SU-DHL-6 (cell line): ENCODE measurements around the gene NAPA.

Source experiments
- H2AFZ ChIP-seq: fragments of 200-600 bp; sonication (generic); 2 replicates; pipeline ENCODE4 v1.6.1; 2014; ENCODE audit warnings: low read depth, mild to moderate bottlenecking, moderate library complexity, mixed read lengths, antibody characterized with exemption, low read length; ENCODE audit not compliant: severe bottlenecking
- H3F3A ChIP-seq: fragments of 200-600 bp; shearing (Covaris generic); 2 replicates; pipeline ENCODE4 v1.6.0; 2016; ENCODE audit warnings: antibody characterized with exemption, mild to moderate bottlenecking; ENCODE audit not compliant: insufficient read depth
- H3K27ac ChIP-seq: fragments of 200-600 bp; sonication (generic); 2 replicates; pipeline ENCODE4 v1.5.1; 2016; ENCODE audit warnings: low read depth, mild to moderate bottlenecking, low read length, moderate library complexity, mixed read lengths
- H3K27me3 ChIP-seq: fragments of 200-600 bp; sonication (generic), shearing (Covaris generic); 2 replicates; pipeline ENCODE4 v1.6.0; 2014; ENCODE audit warnings: mild to moderate bottlenecking, low read length
- H3K36me3 ChIP-seq: fragments of 200-600 bp; sonication (generic); 2 replicates; pipeline ENCODE4 v1.6.1; 2014; ENCODE audit warnings: mild to moderate bottlenecking, low read length, mixed read lengths
- H3K4me2 ChIP-seq: fragments of 300-600, 200-600 bp; shearing (Covaris generic), sonication (generic); 2 replicates; pipeline ENCODE4 v1.6.0; 2014; ENCODE audit warnings: low read length, low read depth, mild to moderate bottlenecking; ENCODE audit not compliant: poor library complexity, severe bottlenecking
- H3K4me3 ChIP-seq: fragments of 200-600 bp; sonication (generic); 2 replicates; pipeline ENCODE4 v1.5.1; 2014; ENCODE audit warnings: antibody characterized with exemption, low read length, mild to moderate bottlenecking, mixed read lengths; ENCODE audit not compliant: insufficient read depth, poor library complexity, severe bottlenecking
- H3K79me2 ChIP-seq: fragments of 200-600 bp; sonication (generic); 2 replicates; pipeline ENCODE4 v1.6.1; 2014; ENCODE audit warnings: mild to moderate bottlenecking, low read length, moderate library complexity; ENCODE audit not compliant: insufficient read depth
- H3K9ac ChIP-seq: fragments of 200-600 bp; sonication (generic); 2 replicates; pipeline ENCODE4 v1.7.0; 2014; ENCODE audit warnings: mild to moderate bottlenecking, low read length
- H3K9me2 ChIP-seq: fragments of 200-600 bp; sonication (generic); replicated peaks from 2 replicates; pipeline ENCODE4 v1.6.1; 2014; ENCODE audit warnings: low read length; ENCODE audit not compliant: insufficient read depth
- H3K9me3 ChIP-seq: fragments of 200-600 bp; sonication (generic); 2 replicates; pipeline ENCODE4 v1.6.1; 2014; ENCODE audit warnings: low read length, mixed read lengths; ENCODE audit not compliant: insufficient read depth
- H4K20me1 ChIP-seq: fragments of 200-600 bp; sonication (generic); 2 replicates; pipeline ENCODE4 v1.6.1; 2014; ENCODE audit warnings: low read depth, mild to moderate bottlenecking, antibody characterized with exemption, low read length, moderate library complexity, mixed read lengths
- EZH2phosphoT487 ChIP-seq: fragments of 200-600 bp; sonication (generic), shearing (Covaris generic); conservative IDR thresholded peaks from 2 replicates; pipeline ENCODE4 v1.6.1; 2018; ENCODE audit warnings: mild to moderate bottlenecking, antibody characterized with exemption, low read length, moderate library complexity, mixed read lengths
- TF ChIP-seq, protein P1 (sequence below): fragments of 200-600 bp; sonication (generic); IDR thresholded peaks from one replicate; pipeline ENCODE4 v1.5.1; 2017; ENCODE audit warnings: antibody characterized with exemption, mild to moderate bottlenecking, low read length, moderate library complexity; ENCODE audit not compliant: insufficient read depth, poor library complexity, severe bottlenecking

The NAPA gene

GRCh38 chr19:47438793-47439220 lies 76.1 kb downstream of the NAPA start:
- Histone ChIP-seq H3K4me2 (no peak overlapping the region), H3F3A (no peaks in the 10 kb centered on the region), H3K9me3 (no peaks in the 10 kb centered on the region), H3K27ac (no peak overlapping the region), H4K20me1 (no peaks in the 10 kb centered on the region), H3K9ac (no peak overlapping the region), H3K79me2 (no peaks in the 10 kb centered on the region), H3K27me3 (no peaks in the 10 kb centered on the region), H3K4me3 (no peak overlapping the region), H3K36me3 (no peaks in the 10 kb centered on the region), H3K9me2 (no peaks in the 10 kb centered on the region), H2AFZ (no peak overlapping the region)
- TF ChIP-seq EZH2phosphoT487: no peak
- TF ChIP-seq, protein P1, sequence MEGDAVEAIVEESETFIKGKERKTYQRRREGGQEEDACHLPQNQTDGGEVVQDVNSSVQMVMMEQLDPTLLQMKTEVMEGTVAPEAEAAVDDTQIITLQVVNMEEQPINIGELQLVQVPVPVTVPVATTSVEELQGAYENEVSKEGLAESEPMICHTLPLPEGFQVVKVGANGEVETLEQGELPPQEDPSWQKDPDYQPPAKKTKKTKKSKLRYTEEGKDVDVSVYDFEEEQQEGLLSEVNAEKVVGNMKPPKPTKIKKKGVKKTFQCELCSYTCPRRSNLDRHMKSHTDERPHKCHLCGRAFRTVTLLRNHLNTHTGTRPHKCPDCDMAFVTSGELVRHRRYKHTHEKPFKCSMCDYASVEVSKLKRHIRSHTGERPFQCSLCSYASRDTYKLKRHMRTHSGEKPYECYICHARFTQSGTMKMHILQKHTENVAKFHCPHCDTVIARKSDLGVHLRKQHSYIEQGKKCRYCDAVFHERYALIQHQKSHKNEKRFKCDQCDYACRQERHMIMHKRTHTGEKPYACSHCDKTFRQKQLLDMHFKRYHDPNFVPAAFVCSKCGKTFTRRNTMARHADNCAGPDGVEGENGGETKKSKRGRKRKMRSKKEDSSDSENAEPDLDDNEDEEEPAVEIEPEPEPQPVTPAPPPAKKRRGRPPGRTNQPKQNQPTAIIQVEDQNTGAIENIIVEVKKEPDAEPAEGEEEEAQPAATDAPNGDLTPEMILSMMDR: no peak
